Measurements from ENCODE around the gene CDK5RAP2.

GRCh38 chr9:120439926-120440325, 140.0 kb downstream of the CDK5RAP2 start:
- TF ChIP-seq CTCF (IDR thresholded peaks at IDR 0.05; ENCODE audit: insufficient read depth, low read length) (no peak), POLR2AphosphoS5 (IDR thresholded peaks at IDR 0.05; ENCODE audit: low read depth) (no peak), SPI1 (IDR thresholded peaks at IDR 0.05; ENCODE audit: borderline replicate concordance, low read depth) (no peak), GABPA (IDR thresholded peaks at IDR 0.05; ENCODE audit: low read depth) (no peak), REST (IDR thresholded peaks at IDR 0.05; ENCODE audit: insufficient replicate concordance, low read depth) (no peak)
